Gastrocnemius medialis (tissue), 4 donors: ENCODE data around the gene PLAC9.

Source experiments
- POLR2A ChIP-seq, 2 donors: fragments of 450-650 bp; IDR thresholded peaks; one replicate each; pipeline ENCODE4 v1.6.1; 2017; ENCODE audit warnings: antibody characterized with exemption in 2 of 2, mild to moderate bottlenecking in 2 of 2, moderate library complexity in 2 of 2
- TF ChIP-seq, protein P1 (sequence below), 5 experiments: fragments of 450-650 bp in 3 of 5; fragments of 200-600 bp in 2 of 5; sonication (generic) in 2 of 5; IDR thresholded peaks in 4 of 5; conservative IDR thresholded peaks in 1 of 5; 1 replicate in 4 of 5; 2 replicates in 1 of 5; pipeline ENCODE4 v1.5.1; 2016 to 2019; ENCODE audit warnings: antibody characterized with exemption in 5 of 5, mild to moderate bottlenecking in 3 of 5, moderate library complexity in 3 of 5

DNA sequence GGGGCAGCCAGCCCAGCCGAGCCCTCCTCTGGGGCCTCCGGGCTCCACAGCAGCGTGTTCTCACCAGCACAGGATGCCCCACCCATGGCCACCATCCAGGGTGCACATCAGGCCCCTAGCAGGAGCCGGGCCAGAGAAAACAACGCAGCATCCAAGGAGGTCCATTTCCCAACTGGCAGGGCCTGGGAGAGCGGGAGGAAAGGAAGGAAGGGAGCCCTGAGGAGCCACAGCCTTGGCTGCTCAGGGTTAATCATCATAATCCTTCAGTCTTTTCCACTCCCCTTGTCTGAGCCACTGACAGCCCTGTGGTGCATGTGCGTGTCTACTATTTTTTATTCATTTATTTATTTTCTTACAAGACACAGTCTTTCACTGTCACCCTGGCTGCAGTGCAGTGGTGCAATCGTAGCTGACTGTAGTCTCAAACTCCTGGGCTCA is 3.6 kb downstream of the PLAC9 start:
- TF ChIP-seq, protein P1, sequence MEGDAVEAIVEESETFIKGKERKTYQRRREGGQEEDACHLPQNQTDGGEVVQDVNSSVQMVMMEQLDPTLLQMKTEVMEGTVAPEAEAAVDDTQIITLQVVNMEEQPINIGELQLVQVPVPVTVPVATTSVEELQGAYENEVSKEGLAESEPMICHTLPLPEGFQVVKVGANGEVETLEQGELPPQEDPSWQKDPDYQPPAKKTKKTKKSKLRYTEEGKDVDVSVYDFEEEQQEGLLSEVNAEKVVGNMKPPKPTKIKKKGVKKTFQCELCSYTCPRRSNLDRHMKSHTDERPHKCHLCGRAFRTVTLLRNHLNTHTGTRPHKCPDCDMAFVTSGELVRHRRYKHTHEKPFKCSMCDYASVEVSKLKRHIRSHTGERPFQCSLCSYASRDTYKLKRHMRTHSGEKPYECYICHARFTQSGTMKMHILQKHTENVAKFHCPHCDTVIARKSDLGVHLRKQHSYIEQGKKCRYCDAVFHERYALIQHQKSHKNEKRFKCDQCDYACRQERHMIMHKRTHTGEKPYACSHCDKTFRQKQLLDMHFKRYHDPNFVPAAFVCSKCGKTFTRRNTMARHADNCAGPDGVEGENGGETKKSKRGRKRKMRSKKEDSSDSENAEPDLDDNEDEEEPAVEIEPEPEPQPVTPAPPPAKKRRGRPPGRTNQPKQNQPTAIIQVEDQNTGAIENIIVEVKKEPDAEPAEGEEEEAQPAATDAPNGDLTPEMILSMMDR (IDR thresholded peaks at IDR 0.05 in 4 of 5, conservative IDR thresholded peaks at IDR 0.05 in 1 of 5), result no peak
- no peak for TF ChIP-seq POLR2A (IDR thresholded peaks at IDR 0.05)
